B cell (primary cell): ENCODE measurements around the gene CEP164. TPM values are rescaled to one million over a fixed set of nuclear protein-coding genes. Genes with fewer than 3 reads are reported as not detected.

Experiments used
- ATAC-seq: fragments of 200-7000 bp; cut with Tn5 transposase; one replicate; pipeline ENCODE4 v1.10.0; 2021; ENCODE audit warnings: low read depth, mild to moderate bottlenecking, moderate number of reproducible peaks, moderate library complexity
- CTCF ChIA-PET: fragments of 350-600 bp; sonication (Branson Sonifier 250); formaldehyde crosslinking; loops from one replicate; lab custom pipeline; 2021; ENCODE audit warnings: antibody characterized with exemption, inconsistent platforms; lab: Charles Lee
- POLR2A ChIA-PET: fragments of 350-600 bp; sonication (Branson Sonifier 250); formaldehyde crosslinking; loops from one replicate; lab custom pipeline; 2021; ENCODE audit warnings: antibody characterized with exemption; lab: Charles Lee
- DNase-seq: peaks from one replicate; pipeline ENCODE4 v3.0.0; 2013
- H2AFZ ChIP-seq: 2 replicates; pipeline ENCODE4 v1.6.1; 2012; ENCODE audit warnings: mild to moderate bottlenecking, low read depth, low read length; ENCODE audit not compliant: insufficient read depth, poor library complexity, severe bottlenecking
- H3K27ac ChIP-seq, 2 donors: 1 replicate in 1 of 2; 2 replicates in 1 of 2; pipeline ENCODE4 v1.5.1; 2012 to 2013; ENCODE audit warnings: low read length in 2 of 2, mild to moderate bottlenecking in 2 of 2, moderate library complexity in 1 of 2
- H3K27me3 ChIP-seq, 4 experiments: fragments of 200-600 bp in 1 of 4; sonication (generic) in 1 of 4; replicated peaks in 1 of 4; 1 replicate in 2 of 4; 2 replicates in 2 of 4; pipeline versions ENCODE4 v1.6.1 to v1.7.0; 2013 to 2016; ENCODE audit warnings: low read length in 3 of 4, mild to moderate bottlenecking in 2 of 4, mixed read lengths in 1 of 4, moderate library complexity in 1 of 4; ENCODE audit not compliant: insufficient read depth in 4 of 4, control insufficient read depth in 3 of 4; ENCODE audit errors: control extremely low read depth in 1 of 4
- H3K36me3 ChIP-seq, 2 experiments: replicated peaks in 1 of 2; 1 replicate in 1 of 2; 2 replicates in 1 of 2; pipeline versions ENCODE4 v1.6.1 to v1.7.1; 2013; ENCODE audit warnings: low read length in 1 of 2; ENCODE audit not compliant: insufficient read depth in 2 of 2, control insufficient read depth in 1 of 2; ENCODE audit errors: control extremely low read depth in 1 of 2, extremely low read depth in 1 of 2
- H3K4me1 ChIP-seq, 2 donors: fragments of 200-600 bp in 1 of 2; sonication (generic) in 1 of 2; 1 replicate in 1 of 2; 2 replicates in 1 of 2; pipeline versions ENCODE4 v1.5.1 to v1.6.1; 2013 to 2017; ENCODE audit warnings: low read length in 2 of 2; ENCODE audit not compliant: control insufficient read depth in 2 of 2, insufficient read depth in 2 of 2
- H3K4me2 ChIP-seq: replicated peaks from 2 replicates; pipeline ENCODE3; 2012; ENCODE audit warnings: mild to moderate bottlenecking, low read depth, low read length; ENCODE audit not compliant: poor library complexity, severe bottlenecking
- H3K4me3 ChIP-seq, 5 experiments: fragments of 200-600 bp in 1 of 5; sonication (generic) in 1 of 5; 1 replicate in 3 of 5; 2 replicates in 2 of 5; pipeline versions ENCODE4 v1.5.1 to v1.7.0; 2011 to 2016; ENCODE audit warnings: low read length in 4 of 5, mild to moderate bottlenecking in 4 of 5, low read depth in 2 of 5, control low read depth in 1 of 5, moderate library complexity in 1 of 5; ENCODE audit not compliant: insufficient read depth in 1 of 5; ENCODE audit errors: control extremely low read depth in 1 of 5, extremely low read depth in 1 of 5
- H3K79me2 ChIP-seq: fragments of 200-600 bp; sonication (generic); one replicate; pipeline ENCODE4 v1.6.0; 2016; ENCODE audit warnings: low read length; ENCODE audit not compliant: control insufficient read depth, insufficient read depth
- H3K9ac ChIP-seq: fragments of 200-600 bp; sonication (generic); 2 replicates; pipeline ENCODE4 v1.6.1; 2017; ENCODE audit warnings: mild to moderate bottlenecking, low read length, moderate library complexity
- H3K9me3 ChIP-seq, 3 donors: one replicate each; pipeline versions ENCODE4 v1.6.1 to v1.7.1; 2013; ENCODE audit warnings: low read length in 2 of 3; ENCODE audit not compliant: control insufficient read depth in 2 of 3, insufficient read depth in 1 of 3; ENCODE audit errors: control extremely low read depth in 1 of 3
- H4K20me1 ChIP-seq: 2 replicates; pipeline ENCODE4 v1.6.0; 2012; ENCODE audit warnings: mild to moderate bottlenecking, low read length; ENCODE audit not compliant: insufficient read depth, control insufficient read depth, poor library complexity, severe bottlenecking
- H3K27ac Mint-ChIP-seq: one replicate; pipeline ENCODE4 v1.8.0; 2021; ENCODE audit warnings: mixed read lengths
- H3K27me3 Mint-ChIP-seq: one replicate; pipeline ENCODE4 v1.8.0; 2021; ENCODE audit warnings: mixed read lengths
- H3K4me1 Mint-ChIP-seq: one replicate; pipeline ENCODE4 v1.8.0; 2021; ENCODE audit warnings: mixed read lengths
- H3K4me3 Mint-ChIP-seq: one replicate; pipeline ENCODE4 v1.8.0; 2021; ENCODE audit warnings: mixed read lengths
- H3K9me3 Mint-ChIP-seq: one replicate; pipeline ENCODE4 v1.8.0; 2022; ENCODE audit warnings: mixed read lengths; ENCODE audit not compliant: insufficient read depth
- EZH2 ChIP-seq: IDR thresholded peaks from 2 replicates; pipeline ENCODE4 v1.6.1; 2012; ENCODE audit warnings: borderline replicate concordance, low read depth, mild to moderate bottlenecking, moderate library complexity, low read length; ENCODE audit not compliant: insufficient read depth, poor library complexity, severe bottlenecking
- WGBS: methylation state at CpG from one replicate; pipeline ENCODE4 v1.1.5; 2013; ENCODE audit warnings: missing lambda C conversion rate; ENCODE audit not compliant: insufficient coverage; 5-methylcytosine and 5-hydroxymethylcytosine counted together
- intact Hi-C: fragments of 100-400 bp; cut with micrococcal nuclease; formaldehyde crosslinking; loops from one replicate; pipeline ENCODE4 v1.10.0; 2022
- polyA plus RNA-seq: library from polyadenylated mRNA; depleted of rRNA; stranded (reverse); fragments of >200 nt; gene quantifications from 2 replicates; pipeline ENCODE4 v1.2.3, GENCODE V29; 2012
- total RNA-seq, 2 donors: library from RNA; stranded (reverse); fragments of 120-200 nt in 1 of 2; gene quantifications; 1 replicate in 1 of 2; 2 replicates in 1 of 2; pipeline versions ENCODE4 v1.2.3 to v1.2.4, GENCODE V29; 2013 to 2022
- TF ChIP-seq, protein P1 (sequence below): fragments of 200-600 bp; IDR thresholded peaks from one replicate; pipeline ENCODE4 v1.8.0; 2022; ENCODE audit warnings: antibody characterized with exemption, mild to moderate bottlenecking

The CEP164 gene
- total and polyA plus RNA-seq, 2 donors (not counting 1 experiment from before 2014, with no cell fraction given) = 31.5 to 54.8 TPM

DNA sequence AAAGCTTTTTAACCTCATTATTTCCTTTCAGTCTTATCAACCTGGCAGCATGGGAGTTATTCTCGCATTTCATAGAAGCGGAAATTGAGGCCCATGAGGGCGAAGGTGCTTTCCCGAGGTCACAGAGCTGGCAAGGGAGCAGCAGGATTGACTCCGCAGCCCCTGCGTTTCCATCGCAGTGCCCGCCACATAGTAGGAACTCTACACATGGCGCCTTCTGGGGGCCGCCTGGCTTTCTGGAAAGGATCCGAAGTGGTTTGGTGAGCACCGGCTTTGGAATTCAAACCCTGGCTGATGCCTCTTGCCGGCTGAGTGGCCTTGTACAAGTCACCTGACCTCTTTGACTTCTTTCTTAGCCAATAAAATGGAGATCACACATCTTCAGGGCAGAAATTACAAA is 93.4 kb downstream of the CEP164 start:
- Mint-ChIP-seq H3K9me3 (no peaks in the 10 kb centered on the region), H3K27ac (no peak overlapping the region), H3K27me3 (peaks cover 12% of the 10 kb centered on the region), H3K4me3 (no peak overlapping the region), H3K4me1 (no peaks in the 10 kb centered on the region)
- DNase-seq (no peak), ATAC-seq (no peak)
- Histone ChIP-seq H4K20me1 (no peaks in the 10 kb centered on the region), H3K27me3 (peaks cover 0 to 4% (median 0%) of the 10 kb centered on the region in 4 experiments), H3K27ac (no peak overlapping the region), H3K9ac (no peak overlapping the region), H2AFZ (no peak overlapping the region), H3K4me2 (no peak overlapping the region), H3K4me1 (peaks cover 0 to 2% of the 10 kb centered on the region in 2 donors), H3K4me3 (no peak overlapping the region), H3K36me3 (no peaks in the 10 kb centered on the region), H3K9me3 (peaks cover 0 to 2% (median 0%) of the 10 kb centered on the region in 3 donors), H3K79me2 (no peaks in the 10 kb centered on the region)
- no peak for TF ChIP-seq EZH2
- TF ChIP-seq, protein P1, sequence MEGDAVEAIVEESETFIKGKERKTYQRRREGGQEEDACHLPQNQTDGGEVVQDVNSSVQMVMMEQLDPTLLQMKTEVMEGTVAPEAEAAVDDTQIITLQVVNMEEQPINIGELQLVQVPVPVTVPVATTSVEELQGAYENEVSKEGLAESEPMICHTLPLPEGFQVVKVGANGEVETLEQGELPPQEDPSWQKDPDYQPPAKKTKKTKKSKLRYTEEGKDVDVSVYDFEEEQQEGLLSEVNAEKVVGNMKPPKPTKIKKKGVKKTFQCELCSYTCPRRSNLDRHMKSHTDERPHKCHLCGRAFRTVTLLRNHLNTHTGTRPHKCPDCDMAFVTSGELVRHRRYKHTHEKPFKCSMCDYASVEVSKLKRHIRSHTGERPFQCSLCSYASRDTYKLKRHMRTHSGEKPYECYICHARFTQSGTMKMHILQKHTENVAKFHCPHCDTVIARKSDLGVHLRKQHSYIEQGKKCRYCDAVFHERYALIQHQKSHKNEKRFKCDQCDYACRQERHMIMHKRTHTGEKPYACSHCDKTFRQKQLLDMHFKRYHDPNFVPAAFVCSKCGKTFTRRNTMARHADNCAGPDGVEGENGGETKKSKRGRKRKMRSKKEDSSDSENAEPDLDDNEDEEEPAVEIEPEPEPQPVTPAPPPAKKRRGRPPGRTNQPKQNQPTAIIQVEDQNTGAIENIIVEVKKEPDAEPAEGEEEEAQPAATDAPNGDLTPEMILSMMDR = no peak
- POLR2A ChIA-PET = no interaction called here
- CTCF ChIA-PET = no interaction called here
- intact Hi-C loops = no loop called here
- 88% methylated on average over 13 of the region's 13 CpGs for WGBS

DNA sequence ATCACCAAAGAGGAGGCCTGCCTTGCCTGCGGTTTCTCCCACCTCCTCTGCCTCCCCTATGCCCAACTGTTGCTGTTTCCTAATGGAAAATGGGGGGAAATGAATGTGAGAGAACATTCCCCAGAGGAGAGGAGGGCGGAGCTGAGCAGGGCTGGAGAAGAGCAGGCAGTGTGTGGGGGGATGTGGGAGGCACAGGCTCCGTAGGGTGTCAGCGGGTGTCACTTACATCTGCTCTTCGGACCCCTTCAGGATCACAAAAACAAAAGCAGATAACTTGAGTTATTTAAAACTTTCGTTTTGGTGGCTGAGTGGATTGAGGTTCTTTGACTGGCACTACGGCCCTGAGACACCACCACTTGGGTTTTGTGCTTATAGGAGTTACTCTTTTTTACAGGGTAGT is 93.8 kb downstream of the CEP164 start:
- intact Hi-C loops = no loop called here
- 88% methylated on average over 5 of the region's 7 CpGs for WGBS

More for the DNA sequence above, 93.8 kb downstream of the CEP164 start:
- Histone ChIP-seq H3K9me3 (peaks cover 0 to 2% (median 0%) of the 10 kb centered on the region in 3 donors), H3K36me3 (no peaks in the 10 kb centered on the region), H3K79me2 (no peaks in the 10 kb centered on the region), H3K27me3 (peaks cover 0 to 8% (median 0%) of the 10 kb centered on the region in 4 experiments), H3K27ac (no peak overlapping the region), H3K9ac (no peak overlapping the region), H2AFZ (no peak overlapping the region), H3K4me1 (peaks cover 0 to 7% of the 10 kb centered on the region in 2 donors), H3K4me2 (no peak overlapping the region), H4K20me1 (no peaks in the 10 kb centered on the region), H3K4me3 (no peak overlapping the region)
- ChIA-PET POLR2A (no interaction called here), CTCF (no interaction called here)
- H3K9me3 Mint-ChIP-seq = no peaks in the 10 kb centered on the region
- H3K4me1 Mint-ChIP-seq = peaks cover 4% of the 10 kb centered on the region
- TF ChIP-seq, protein P1 = no peak
- peaks cover 12% of the 10 kb centered on the region for H3K27me3 Mint-ChIP-seq
- no peak overlapping the region for H3K27ac Mint-ChIP-seq
- H3K4me3 Mint-ChIP-seq = no peak overlapping the region
- DNase-seq = no peak
- no peak for ATAC-seq
